ENCODE data around the gene NFATC3. TPM values are rescaled to one million over a fixed set of nuclear protein-coding genes. Genes with fewer than 3 reads are reported as not detected.

The NFATC3 gene
- total RNA-seq (2022; extraction: Qiagen RNA extraction), result 12.0 to 17.9 TPM (median 16.5 TPM) in 5 replicates

DNA sequence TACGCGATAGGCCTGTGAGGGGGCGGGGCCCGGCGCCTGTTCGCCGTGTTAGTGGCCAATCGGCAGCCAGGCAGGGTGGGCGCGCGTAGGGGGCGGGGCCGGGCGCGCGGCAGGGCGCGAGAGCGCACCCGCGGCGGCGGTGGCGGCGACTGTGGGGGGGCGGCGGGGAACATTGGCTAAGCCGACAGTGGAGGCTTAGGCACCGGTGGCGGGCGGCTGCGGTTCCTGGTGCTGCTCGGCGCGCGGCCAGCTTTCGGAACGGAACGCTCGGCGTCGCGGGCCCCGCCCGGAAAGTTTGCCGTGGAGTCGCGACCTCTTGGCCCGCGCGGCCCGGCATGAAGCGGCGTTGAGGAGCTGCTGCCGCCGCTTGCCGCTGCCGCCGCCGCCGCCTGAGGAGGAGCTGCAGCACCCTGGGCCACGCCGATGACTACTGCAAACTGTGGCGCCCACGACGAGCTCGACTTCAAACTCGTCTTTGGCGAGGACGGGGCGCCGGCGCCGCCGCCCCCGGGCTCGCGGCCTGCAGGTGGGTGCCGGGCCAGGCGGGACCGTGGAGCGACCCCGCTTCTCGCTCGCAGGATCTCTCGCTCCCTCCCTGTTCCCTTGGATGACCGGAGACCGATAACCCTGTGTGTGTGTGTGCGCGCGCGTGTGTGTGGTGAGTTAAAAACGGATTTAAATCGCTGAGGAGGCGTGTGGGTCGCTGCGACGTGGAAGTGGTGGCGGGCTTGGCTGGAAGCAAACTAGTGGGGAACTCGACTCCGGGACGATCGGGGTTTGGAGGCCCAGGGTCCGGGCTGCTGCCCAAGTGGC lies at the start of gene NFATC3:
Gene NFATC3, plus strand, starts transcription at position 112 of the 813 bp plus-strand sequence. Its CDS starts 312 bp downstream, at position 424.

DNA sequence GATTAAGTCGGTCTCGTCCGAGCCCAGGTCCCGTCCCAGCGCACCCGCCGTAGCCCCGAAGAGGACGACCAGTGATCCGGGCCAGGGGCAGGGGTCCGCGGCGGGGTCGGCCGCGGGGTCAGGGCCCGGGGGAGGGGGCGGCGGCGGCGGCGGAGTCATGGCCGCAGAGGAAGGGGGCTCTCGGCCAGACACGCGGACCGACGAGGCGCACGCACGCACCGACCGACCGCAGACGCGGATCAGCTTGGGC lies 150.6 kb downstream of the NFATC3 start, which contains the start of gene ESRP2:
Gene ESRP2, minus strand, starts transcription at position 241 of the 250 bp plus-strand sequence. Its CDS starts 82 bp downstream, at position 159.

DNA sequence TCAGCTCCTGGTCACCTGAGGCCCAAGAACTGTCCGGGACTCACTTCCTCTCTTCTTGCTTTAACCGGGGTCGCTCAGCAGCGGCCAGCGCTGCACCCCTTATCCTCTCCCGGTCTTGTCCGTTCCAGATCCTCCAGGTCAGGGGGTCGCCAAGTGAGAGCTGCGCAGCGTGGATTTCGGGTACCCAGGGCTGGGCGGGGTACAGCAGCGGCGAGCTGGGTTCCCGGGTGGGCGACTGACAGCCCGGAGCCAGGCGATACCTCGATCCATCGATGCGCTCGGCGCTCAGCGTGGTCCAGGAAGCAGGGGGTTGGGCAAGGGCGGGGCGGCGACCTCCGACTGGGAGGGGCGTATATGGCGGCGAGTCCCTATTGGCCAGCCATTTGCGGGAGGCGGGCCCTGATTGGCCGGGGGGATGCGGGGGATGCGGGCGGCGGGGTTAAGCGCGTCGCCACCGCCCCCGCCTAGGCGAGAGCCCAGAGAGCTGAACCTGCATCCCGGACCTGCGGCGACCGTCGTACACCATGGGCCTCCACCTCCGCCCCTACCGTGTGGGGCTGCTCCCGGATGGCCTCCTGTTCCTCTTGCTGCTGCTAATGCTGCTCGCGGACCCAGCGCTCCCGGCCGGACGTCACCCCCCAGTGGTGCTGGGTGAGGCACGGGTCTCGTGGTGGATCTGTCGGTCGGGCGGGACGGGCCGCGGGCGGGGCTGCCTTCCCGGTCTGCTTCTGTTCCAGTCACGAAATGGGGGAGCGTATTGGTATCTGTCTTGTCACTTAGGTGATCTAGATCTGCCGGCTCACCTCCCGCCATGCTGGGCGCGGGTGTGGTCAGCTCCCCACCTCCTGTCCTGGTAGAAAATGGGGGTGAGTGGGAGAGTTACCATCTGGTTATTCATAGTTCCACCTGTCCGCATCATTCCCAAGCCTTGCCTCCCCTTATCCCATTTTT lies 160.0 kb downstream of the NFATC3 start, which contains the start of gene PLA2G15:
Gene PLA2G15, plus strand, starts transcription at position 471 of the 951 bp plus-strand sequence. Its CDS starts 54 bp downstream, at position 525.

DNA sequence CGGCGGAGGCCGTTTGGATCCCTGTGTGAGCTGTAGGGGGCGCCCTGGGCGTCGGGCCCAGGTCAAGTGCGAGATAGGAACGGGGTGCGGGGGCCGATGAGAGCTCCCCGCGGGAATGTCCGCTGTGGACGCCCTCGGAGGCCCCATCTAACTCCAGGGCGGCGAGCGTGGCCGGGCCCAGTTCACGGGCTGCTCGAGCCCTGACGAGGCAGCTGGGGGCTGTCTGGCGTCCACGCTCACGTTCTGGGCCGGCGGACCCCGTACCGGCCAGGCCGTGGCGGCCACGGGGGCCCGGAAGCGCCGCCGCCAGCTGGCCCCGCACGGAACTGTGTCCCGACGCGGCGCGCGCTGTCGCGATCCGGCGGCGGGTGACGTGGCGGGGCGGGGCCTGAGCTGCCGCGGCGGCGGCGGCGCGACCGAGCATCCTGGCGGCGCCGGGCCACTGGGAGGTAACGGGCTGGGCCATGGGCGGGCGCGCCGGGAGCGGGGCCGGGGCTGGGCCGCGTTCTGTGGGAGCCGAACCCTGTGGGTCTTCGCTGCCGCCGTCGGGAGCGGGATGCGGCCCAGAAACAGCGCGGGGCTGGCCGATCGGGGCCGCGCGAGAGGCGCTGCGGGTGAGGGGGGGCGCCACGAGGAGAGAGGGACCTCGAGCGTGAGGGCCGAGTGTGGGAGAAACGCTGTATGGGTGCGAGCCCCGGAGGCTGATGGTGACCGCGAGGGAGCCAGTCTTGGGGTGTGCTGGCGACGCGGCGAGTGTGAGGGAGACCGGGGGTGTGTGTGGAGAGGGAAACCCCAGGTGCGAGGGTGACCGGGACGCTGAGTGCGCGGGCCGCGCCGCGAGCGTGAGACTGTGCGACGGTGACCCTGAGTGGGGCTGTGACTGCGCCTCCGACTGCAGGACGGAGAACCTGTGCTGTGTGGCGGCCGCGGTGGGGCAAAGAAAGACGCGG lies 179.2 kb downstream of the NFATC3 start, which contains the start of gene SLC7A6:
Gene SLC7A6, plus strand, starts transcription at position 399 of the 950 bp plus-strand sequence. CDS start 10,201 bp downstream, outside the sequence.

Other genes with a start within 250 kb of the NFATC3 start
- gene THAP11, start 243.1 kb upstream of the NFATC3 start, total RNA-seq (2022; extraction: Qiagen RNA extraction), result 26.2 to 39.1 TPM (median 37.6 TPM) in 5 replicates
- gene NUTF2, start 238.4 kb upstream of the NFATC3 start, total RNA-seq (2022; extraction: Qiagen RNA extraction), result 240 to 275 TPM (median 248 TPM) in 5 replicates
- gene CENPT, start 237.7 kb upstream of the NFATC3 start, total RNA-seq (2022; extraction: Qiagen RNA extraction), result 19.9 to 28.0 TPM (median 26.0 TPM) in 5 replicates
- gene EDC4, start 212.3 kb upstream of the NFATC3 start, total RNA-seq (2022; extraction: Qiagen RNA extraction), result 42.2 to 69.2 TPM (median 59.8 TPM) in 5 replicates
- 0.29 to 0.32 TPM in 2 of 5 replicates, not detected in the others for gene NRN1L, start 200.5 kb upstream of the NFATC3 start, total RNA-seq (2022; extraction: Qiagen RNA extraction)
- gene PSKH1, start 192.1 kb upstream of the NFATC3 start, total RNA-seq (2022; extraction: Qiagen RNA extraction), result 10.6 to 16.1 TPM (median 14.7 TPM) in 5 replicates
- 0.63 to 2.0 TPM (median 1.5 TPM) in 5 replicates for gene CTRL, start 153.5 kb upstream of the NFATC3 start, total RNA-seq (2022; extraction: Qiagen RNA extraction)
- 37.3 to 47.5 TPM (median 39.7 TPM) in 5 replicates for gene PSMB10, start 148.5 kb upstream of the NFATC3 start, total RNA-seq (2022; extraction: Qiagen RNA extraction)
- 5.3 to 11.1 TPM (median 11.0 TPM) in 5 replicates for gene LCAT, start 141.2 kb upstream of the NFATC3 start, total RNA-seq (2022; extraction: Qiagen RNA extraction)
- 14.8 to 35.2 TPM (median 27.8 TPM) in 5 replicates for gene SLC12A4, start 116.7 kb upstream of the NFATC3 start, total RNA-seq (2022; extraction: Qiagen RNA extraction)
- gene DPEP3, start 104.9 kb upstream of the NFATC3 start, total RNA-seq (2022; extraction: Qiagen RNA extraction), result not detected in 5 replicates
- gene DPEP2, start 85.9 kb upstream of the NFATC3 start, total RNA-seq (2022; extraction: Qiagen RNA extraction), result not detected in 5 replicates
- gene DPEP2NB, start 69.5 kb upstream of the NFATC3 start, total RNA-seq (2022; extraction: Qiagen RNA extraction), result not detected in 5 replicates
- 17.1 to 18.0 TPM (median 17.3 TPM) in 5 replicates for gene DDX28, start 62.1 kb upstream of the NFATC3 start, total RNA-seq (2022; extraction: Qiagen RNA extraction)
- 16.3 to 17.5 TPM (median 17.3 TPM) in 5 replicates for gene DUS2, start 62.1 kb upstream of the NFATC3 start, total RNA-seq (2022; extraction: Qiagen RNA extraction)
- 0.06 to 0.11 TPM (median 0.08 TPM) in 4 of 5 replicates, not detected in the other for gene ESRP2, start 150.8 kb downstream of the NFATC3 start, total RNA-seq (2022; extraction: Qiagen RNA extraction)
- 11.6 to 16.2 TPM (median 14.2 TPM) in 5 replicates for gene PLA2G15, start 160.0 kb downstream of the NFATC3 start, total RNA-seq (2022; extraction: Qiagen RNA extraction)
- 26.4 to 44.0 TPM (median 34.2 TPM) in 5 replicates for gene SLC7A6, start 179.2 kb downstream of the NFATC3 start, total RNA-seq (2022; extraction: Qiagen RNA extraction)
- gene SLC7A6OS, start 225.6 kb downstream of the NFATC3 start, total RNA-seq (2022; extraction: Qiagen RNA extraction), result 9.1 to 12.0 TPM (median 10.7 TPM) in 5 replicates
- gene PRMT7, start 225.6 kb downstream of the NFATC3 start, total RNA-seq (2022; extraction: Qiagen RNA extraction), result 22.7 to 32.5 TPM (median 28.4 TPM) in 5 replicates

All from A549 treated with dexamethasone at 1 μM for 4 hours (cell line).